ENCODE results near the gene PPP6R3. TPM values are rescaled to one million over a fixed set of nuclear protein-coding genes. Genes with fewer than 3 reads are reported as not detected.
A peak's percentile ranks its signal among the peaks of the same experiment; 100 is the strongest.

The PPP6R3 gene
- total RNA-seq (2014; rRNA removed; shearing (Covaris generic); ENCODE audit: low replicate concordance): 109 and 140 TPM in 2 replicates

- Histone ChIP-seq H3K4me2 (ENCODE audit: low read depth, low read length, poor library complexity, severe bottlenecking) (peak within 1 kb of the TSS; percentile 100), H3K36me3 (ENCODE audit: insufficient read depth, low read length) (peaks cover 13% of the 10 kb centered on the region), H3K27me3 (ENCODE audit: low read length) (no peaks in the 10 kb centered on the region), H3K79me2 (ENCODE audit: low read length) (peaks cover 54% of the 10 kb centered on the region), H3K4me1 (ENCODE audit: low read length) (peaks cover 31% of the 10 kb centered on the region), H3K9ac (ENCODE audit: low read length) (peak within 1 kb of the TSS; percentile 95), H2AFZ (ENCODE audit: low read length) (peak within 1 kb of the TSS; percentile 98), H4K20me1 (ENCODE audit: insufficient read depth, low read depth, low read length) (peaks cover 46% of the 10 kb centered on the region), H3K9me3 (ENCODE audit: low read length) (no peaks in the 10 kb centered on the region), H3K27ac (ENCODE audit: low read length) (peak within 1 kb of the TSS; percentile 50; the same call in 1 of the 2 replicates), H3K9me2 (replicated peaks; ENCODE audit: insufficient read depth, low read length) (no peaks in the 10 kb centered on the region), H3K4me3 (ENCODE audit: low read length) (peak within 1 kb of the TSS; percentile 97)
- DNase-seq: peak; percentile 46
Measured at GRCh38 chr11:68460741-68461574, at the start of gene PPP6R3. PPP6R3 (plus strand) TSS chr11:68460752; CDS start chr11:68537665, 76,913 bp downstream.

- DNase-seq: no peak
- Histone ChIP-seq H3K9me2 (replicated peaks; ENCODE audit: insufficient read depth, low read length) (no peaks in the 10 kb centered on the region), H3K4me3 (ENCODE audit: low read length) (no peak overlapping the region), H2AFZ (ENCODE audit: low read length) (no peak overlapping the region), H3K9me3 (ENCODE audit: low read length) (no peaks in the 10 kb centered on the region), H3K4me1 (ENCODE audit: low read length) (peaks cover 19% of the 10 kb centered on the region), H3K27me3 (ENCODE audit: low read length) (no peaks in the 10 kb centered on the region), H4K20me1 (ENCODE audit: insufficient read depth, low read depth, low read length) (no peaks in the 10 kb centered on the region), H3K9ac (ENCODE audit: low read length) (0 out of 2 replicates have a peak overlapping the region, but pooled peaks have one; percentile 6), H3K36me3 (ENCODE audit: insufficient read depth, low read length) (no peaks in the 10 kb centered on the region), H3K79me2 (ENCODE audit: low read length) (no peaks in the 10 kb centered on the region), H3K4me2 (ENCODE audit: low read depth, low read length, poor library complexity, severe bottlenecking) (no peak overlapping the region), H3K27ac (ENCODE audit: low read length) (no peak overlapping the region)
Measured at GRCh38 chr11:68411501-68411991, 49.0 kb upstream of the PPP6R3 start.

- no peak overlapping the region for H3K9ac ChIP-seq (ENCODE audit: low read length)
- no peaks in the 10 kb centered on the region for H3K9me3 ChIP-seq (ENCODE audit: low read length)
- H3K4me3 ChIP-seq (ENCODE audit: low read length): no peak overlapping the region
- H3K9me2 ChIP-seq (replicated peaks; ENCODE audit: insufficient read depth, low read length): no peaks in the 10 kb centered on the region
- no peak overlapping the region for H2AFZ ChIP-seq (ENCODE audit: low read length)
- H3K36me3 ChIP-seq (ENCODE audit: insufficient read depth, low read length): no peaks in the 10 kb centered on the region
- peak; percentile 53 for DNase-seq
- H3K27ac ChIP-seq (ENCODE audit: low read length): no peak overlapping the region
- H3K27me3 ChIP-seq (ENCODE audit: low read length): no peaks in the 10 kb centered on the region
- H4K20me1 ChIP-seq (ENCODE audit: insufficient read depth, low read depth, low read length): no peaks in the 10 kb centered on the region
- H3K79me2 ChIP-seq (ENCODE audit: low read length): no peaks in the 10 kb centered on the region
- H3K4me2 ChIP-seq (ENCODE audit: low read depth, low read length, poor library complexity, severe bottlenecking): no peak overlapping the region
- H3K4me1 ChIP-seq (ENCODE audit: low read length): peaks cover 24% of the 10 kb centered on the region
Measured at GRCh38 chr11:68412593-68413475, 47.7 kb upstream of the PPP6R3 start.

- H3K9ac ChIP-seq (ENCODE audit: low read length): no peak overlapping the region
- no peaks in the 10 kb centered on the region for H3K36me3 ChIP-seq (ENCODE audit: insufficient read depth, low read length)
- H4K20me1 ChIP-seq (ENCODE audit: insufficient read depth, low read depth, low read length): no peaks in the 10 kb centered on the region
- no peaks in the 10 kb centered on the region for H3K9me2 ChIP-seq (replicated peaks; ENCODE audit: insufficient read depth, low read length)
- H3K4me3 ChIP-seq (ENCODE audit: low read length): no peak overlapping the region
- no peak overlapping the region for H2AFZ ChIP-seq (ENCODE audit: low read length)
- H3K9me3 ChIP-seq (ENCODE audit: low read length): no peaks in the 10 kb centered on the region
- H3K27me3 ChIP-seq (ENCODE audit: low read length): no peaks in the 10 kb centered on the region
- no peak for DNase-seq
- H3K4me1 ChIP-seq (ENCODE audit: low read length): peaks cover 24% of the 10 kb centered on the region
- H3K27ac ChIP-seq (ENCODE audit: low read length): no peak overlapping the region
- no peaks in the 10 kb centered on the region for H3K79me2 ChIP-seq (ENCODE audit: low read length)
- H3K4me2 ChIP-seq (ENCODE audit: low read depth, low read length, poor library complexity, severe bottlenecking): no peak overlapping the region
Measured at GRCh38 chr11:68413591-68413999, 47.0 kb upstream of the PPP6R3 start.

GRCh38 chr11:68414496-68415221, 45.9 kb upstream of the PPP6R3 start:
- no peaks in the 10 kb centered on the region for H3K9me2 ChIP-seq (replicated peaks; ENCODE audit: insufficient read depth, low read length)
- H3K4me1 ChIP-seq (ENCODE audit: low read length): peaks cover 24% of the 10 kb centered on the region
- no peak overlapping the region for H3K9ac ChIP-seq (ENCODE audit: low read length)
- H3K79me2 ChIP-seq (ENCODE audit: low read length): no peaks in the 10 kb centered on the region
- H3K9me3 ChIP-seq (ENCODE audit: low read length): no peaks in the 10 kb centered on the region
- no peak overlapping the region for H3K27ac ChIP-seq (ENCODE audit: low read length)
- no peak overlapping the region for H3K4me2 ChIP-seq (ENCODE audit: low read depth, low read length, poor library complexity, severe bottlenecking)
- DNase-seq: no peak
- no peaks in the 10 kb centered on the region for H4K20me1 ChIP-seq (ENCODE audit: insufficient read depth, low read depth, low read length)
- no peaks in the 10 kb centered on the region for H3K27me3 ChIP-seq (ENCODE audit: low read length)
- H3K36me3 ChIP-seq (ENCODE audit: insufficient read depth, low read length): no peaks in the 10 kb centered on the region
- no peak overlapping the region for H2AFZ ChIP-seq (ENCODE audit: low read length)
- H3K4me3 ChIP-seq (ENCODE audit: low read length): no peak overlapping the region

- Histone ChIP-seq H3K9me2 (replicated peaks; ENCODE audit: insufficient read depth, low read length) (no peaks in the 10 kb centered on the region), H3K4me1 (ENCODE audit: low read length) (peaks cover 24% of the 10 kb centered on the region), H2AFZ (ENCODE audit: low read length) (no peak overlapping the region), H3K79me2 (ENCODE audit: low read length) (no peaks in the 10 kb centered on the region), H3K4me2 (ENCODE audit: low read depth, low read length, poor library complexity, severe bottlenecking) (no peak overlapping the region), H3K4me3 (ENCODE audit: low read length) (no peak overlapping the region), H3K9me3 (ENCODE audit: low read length) (no peaks in the 10 kb centered on the region), H4K20me1 (ENCODE audit: insufficient read depth, low read depth, low read length) (no peaks in the 10 kb centered on the region), H3K9ac (ENCODE audit: low read length) (no peak overlapping the region), H3K27me3 (ENCODE audit: low read length) (no peaks in the 10 kb centered on the region), H3K27ac (ENCODE audit: low read length) (no peak overlapping the region), H3K36me3 (ENCODE audit: insufficient read depth, low read length) (no peaks in the 10 kb centered on the region)
- no peak for DNase-seq
Measured at GRCh38 chr11:68416070-68416578, 44.4 kb upstream of the PPP6R3 start.

GRCh38 chr11:68418648-68419047, 41.9 kb upstream of the PPP6R3 start:
- H4K20me1 ChIP-seq (ENCODE audit: insufficient read depth, low read depth, low read length): no peaks in the 10 kb centered on the region
- no peaks in the 10 kb centered on the region for H3K79me2 ChIP-seq (ENCODE audit: low read length)
- DNase-seq: no peak
- no peak overlapping the region for H3K27ac ChIP-seq (ENCODE audit: low read length)
- H3K9me2 ChIP-seq (replicated peaks; ENCODE audit: insufficient read depth, low read length): no peaks in the 10 kb centered on the region
- H3K27me3 ChIP-seq (ENCODE audit: low read length): no peaks in the 10 kb centered on the region
- H3K9ac ChIP-seq (ENCODE audit: low read length): no peak overlapping the region
- peaks cover 5% of the 10 kb centered on the region for H3K4me1 ChIP-seq (ENCODE audit: low read length)
- no peak overlapping the region for H2AFZ ChIP-seq (ENCODE audit: low read length)
- no peaks in the 10 kb centered on the region for H3K9me3 ChIP-seq (ENCODE audit: low read length)
- no peak overlapping the region for H3K4me2 ChIP-seq (ENCODE audit: low read depth, low read length, poor library complexity, severe bottlenecking)
- no peak overlapping the region for H3K4me3 ChIP-seq (ENCODE audit: low read length)
- no peaks in the 10 kb centered on the region for H3K36me3 ChIP-seq (ENCODE audit: insufficient read depth, low read length)
